HEK293 (cell line): ENCODE measurements around the gene TSPAN11.

Experiments used
- CTCF ChIP-seq: fragments of 450-650 bp; formaldehyde crosslinking; IDR thresholded peaks from 2 replicates; pipeline ENCODE4 v1.5.1; 2016; ENCODE audit warnings: missing biosample characterization, missing genetic modification characterization
- ELK4 ChIP-seq: IDR thresholded peaks from 2 replicates; pipeline ENCODE4 v1.6.1; 2011; ENCODE audit warnings: mild to moderate bottlenecking, low read depth, low read length, borderline replicate concordance
- REST ChIP-seq: fragments of 450-650 bp; formaldehyde crosslinking; IDR thresholded peaks from 2 replicates; pipeline ENCODE4 v1.5.1; 2016; ENCODE audit warnings: missing biosample characterization, missing genetic modification characterization
- ZNF292 ChIP-seq: fragments of 450-650 bp; formaldehyde crosslinking; IDR thresholded peaks from 2 replicates; pipeline ENCODE4 v1.5.1; 2016; ENCODE audit warnings: low read depth, missing biosample characterization, missing genetic modification characterization, borderline replicate concordance
- ZNF76 ChIP-seq: fragments of 450-650 bp; formaldehyde crosslinking; IDR thresholded peaks from 2 replicates; pipeline ENCODE4; 2016; ENCODE audit warnings: low read depth, missing biosample characterization, missing genetic modification characterization, borderline replicate concordance

- TF ChIP-seq CTCF (tag by site-specific recombination) (no peak), ZNF292 (tag by site-specific recombination) (no peak), REST (tag by site-specific recombination) (no peak), ELK4 (no peak), ZNF76 (tag by site-specific recombination) (no peak)
These were observed 52.1 kb downstream of the TSPAN11 start for GRCh38 chr12:30978639-30979038.
